ENCODE measurements around the gene CYP1B1. TPM values are rescaled to one million over a fixed set of nuclear protein-coding genes. Genes with fewer than 3 reads are reported as not detected.
A peak's percentile ranks its signal among the peaks of the same experiment; 100 is the strongest.
"Not testable (repeated sequence)": the region's sequence is repeated elsewhere in the genome, so short reads cannot be mapped to it uniquely, and the experiment has no call there.

The CYP1B1 gene
- total RNA-seq (16.7 TPM), polyA plus RNA-seq (10.7 TPM)

GRCh38 chr2:38075507-38076151 lies at the start of gene CYP1B1:
Gene CYP1B1, minus strand, starts transcription at chr2:38076151. Its CDS starts 763 bp downstream, at chr2:38075388.
- Histone ChIP-seq H3K4me3 (ENCODE audit: low read depth, low read length) (peak within 1 kb of the TSS; percentile 47), H3K27ac (ENCODE audit: low read depth) (peak within 1 kb of the TSS; percentile 49), H3K36me3 (ENCODE audit: insufficient read depth) (no peaks in the 10 kb centered on the region), H3K4me1 (ENCODE audit: insufficient read depth) (no peaks in the 10 kb centered on the region)
- DNase-seq (ENCODE audit: extremely low spot score), result no peak
- 4% methylated on average over 46 of the region's 46 CpGs for WGBS

GRCh38 chr2:38125007-38125406 lies 49.1 kb upstream of the CYP1B1 start:
- no peaks in the 10 kb centered on the region for H3K4me1 ChIP-seq (ENCODE audit: insufficient read depth)
- WGBS, result 94% methylated on average over 5 of the region's 5 CpGs
- DNase-seq (ENCODE audit: extremely low spot score), result no peak
- H3K4me3 ChIP-seq (ENCODE audit: low read depth, low read length), result no peak overlapping the region
- H3K27ac ChIP-seq (ENCODE audit: low read depth), result no peak overlapping the region
- H3K36me3 ChIP-seq (ENCODE audit: insufficient read depth), result no peaks in the 10 kb centered on the region

- no peak overlapping the region for H3K27ac ChIP-seq (ENCODE audit: low read depth)
- DNase-seq (ENCODE audit: extremely low spot score), result no peak
- H3K4me1 ChIP-seq (ENCODE audit: insufficient read depth), result no peaks in the 10 kb centered on the region
- no peaks in the 10 kb centered on the region for H3K36me3 ChIP-seq (ENCODE audit: insufficient read depth)
- no peak overlapping the region for H3K4me3 ChIP-seq (ENCODE audit: low read depth, low read length)
- 89% methylated on average over 1 of the region's 1 CpG for WGBS
Observed at GRCh38 chr2:38123911-38124310, 48.0 kb upstream of the CYP1B1 start.

GRCh38 chr2:38122344-38122743 lies 46.4 kb upstream of the CYP1B1 start:
- WGBS, result 42% methylated on average over 7 of the region's 7 CpGs
- Histone ChIP-seq H3K4me3 (ENCODE audit: low read depth, low read length) (no peak overlapping the region), H3K27ac (ENCODE audit: low read depth) (no peak overlapping the region), H3K4me1 (ENCODE audit: insufficient read depth) (no peaks in the 10 kb centered on the region), H3K36me3 (ENCODE audit: insufficient read depth) (no peaks in the 10 kb centered on the region)
- DNase-seq (ENCODE audit: extremely low spot score), result no peak

GRCh38 chr2:38121481-38121880 lies 45.5 kb upstream of the CYP1B1 start:
- Histone ChIP-seq H3K36me3 (ENCODE audit: insufficient read depth) (no peaks in the 10 kb centered on the region), H3K4me1 (ENCODE audit: insufficient read depth) (no peaks in the 10 kb centered on the region), H3K27ac (ENCODE audit: low read depth) (no peak overlapping the region), H3K4me3 (ENCODE audit: low read depth, low read length) (no peak overlapping the region)
- no peak for DNase-seq (ENCODE audit: extremely low spot score)
- 89% methylated on average over 2 of the region's 2 CpGs for WGBS

GRCh38 chr2:38120829-38121228 lies 44.9 kb upstream of the CYP1B1 start:
- no peaks in the 10 kb centered on the region for H3K4me1 ChIP-seq (ENCODE audit: insufficient read depth)
- no peak for DNase-seq (ENCODE audit: extremely low spot score)
- no peaks in the 10 kb centered on the region for H3K36me3 ChIP-seq (ENCODE audit: insufficient read depth)
- no peak overlapping the region for H3K4me3 ChIP-seq (ENCODE audit: low read depth, low read length)
- 83% methylated on average over 5 of the region's 5 CpGs for WGBS
- no peak overlapping the region for H3K27ac ChIP-seq (ENCODE audit: low read depth)

- H3K36me3 ChIP-seq (ENCODE audit: insufficient read depth), result no peaks in the 10 kb centered on the region
- no peak for DNase-seq (ENCODE audit: extremely low spot score)
- no peaks in the 10 kb centered on the region for H3K4me1 ChIP-seq (ENCODE audit: insufficient read depth)
- 93% methylated on average over 2 of the region's 2 CpGs for WGBS
- no peak overlapping the region for H3K4me3 ChIP-seq (ENCODE audit: low read depth, low read length)
- no peak overlapping the region for H3K27ac ChIP-seq (ENCODE audit: low read depth)
Observed at GRCh38 chr2:38120264-38120592, 44.3 kb upstream of the CYP1B1 start.

- no peak for DNase-seq (ENCODE audit: extremely low spot score)
- WGBS, result 90% methylated on average over 3 of the region's 3 CpGs
- H3K4me3 ChIP-seq (ENCODE audit: low read depth, low read length), result no peak overlapping the region
- no peak overlapping the region for H3K27ac ChIP-seq (ENCODE audit: low read depth)
- H3K4me1 ChIP-seq (ENCODE audit: insufficient read depth), result no peaks in the 10 kb centered on the region
- H3K36me3 ChIP-seq (ENCODE audit: insufficient read depth), result no peaks in the 10 kb centered on the region
Observed at GRCh38 chr2:38116762-38117161, 40.8 kb upstream of the CYP1B1 start.

- Histone ChIP-seq H3K27ac (ENCODE audit: low read depth) (no peak overlapping the region), H3K4me3 (ENCODE audit: low read depth, low read length) (no peak overlapping the region), H3K36me3 (ENCODE audit: insufficient read depth) (no peaks in the 10 kb centered on the region), H3K4me1 (ENCODE audit: insufficient read depth) (no peaks in the 10 kb centered on the region)
- DNase-seq (ENCODE audit: extremely low spot score), result no peak
- WGBS, result 43% methylated on average over 8 of the region's 8 CpGs
Observed at GRCh38 chr2:38115216-38116032, 39.5 kb upstream of the CYP1B1 start.

- no peak overlapping the region for H3K27ac ChIP-seq (ENCODE audit: low read depth)
- no peaks in the 10 kb centered on the region for H3K36me3 ChIP-seq (ENCODE audit: insufficient read depth)
- 79% methylated on average over 4 of the region's 4 CpGs for WGBS
- no peak for DNase-seq (ENCODE audit: extremely low spot score)
- no peak overlapping the region for H3K4me3 ChIP-seq (ENCODE audit: low read depth, low read length)
- no peaks in the 10 kb centered on the region for H3K4me1 ChIP-seq (ENCODE audit: insufficient read depth)
Observed at GRCh38 chr2:38113981-38114708, 38.2 kb upstream of the CYP1B1 start.

- H3K36me3 ChIP-seq (ENCODE audit: insufficient read depth), result no peaks in the 10 kb centered on the region
- WGBS, result 81% methylated on average over 3 of the region's 3 CpGs
- H3K27ac ChIP-seq (ENCODE audit: low read depth), result no peak overlapping the region
- H3K4me3 ChIP-seq (ENCODE audit: low read depth, low read length), result no peak overlapping the region
- no peak for DNase-seq (ENCODE audit: extremely low spot score)
- H3K4me1 ChIP-seq (ENCODE audit: insufficient read depth), result no peaks in the 10 kb centered on the region
Observed at GRCh38 chr2:38113051-38113450, 37.1 kb upstream of the CYP1B1 start.

GRCh38 chr2:38111350-38111749 lies 35.4 kb upstream of the CYP1B1 start:
- not testable (repeated sequence) for H3K27ac ChIP-seq (ENCODE audit: low read depth); H3K36me3 ChIP-seq (ENCODE audit: insufficient read depth); DNase-seq (ENCODE audit: extremely low spot score); H3K4me1 ChIP-seq (ENCODE audit: insufficient read depth); H3K4me3 ChIP-seq (ENCODE audit: low read depth, low read length)
- 88% methylated on average over 4 of the region's 4 CpGs for WGBS

- Histone ChIP-seq H3K27ac (ENCODE audit: low read depth) (no peak overlapping the region), H3K4me3 (ENCODE audit: low read depth, low read length) (no peak overlapping the region), H3K4me1 (ENCODE audit: insufficient read depth) (no peaks in the 10 kb centered on the region), H3K36me3 (ENCODE audit: insufficient read depth) (no peaks in the 10 kb centered on the region)
- 49% methylated on average over 4 of the region's 4 CpGs for WGBS
- DNase-seq (ENCODE audit: extremely low spot score), result no peak
Observed at GRCh38 chr2:38109732-38110181, 33.8 kb upstream of the CYP1B1 start.

Measured in urinary bladder (tissue), 4 donors.